ENCODE results near the gene CMIP. TPM values are rescaled to one million over a fixed set of nuclear protein-coding genes. Genes with fewer than 3 reads are reported as not detected.

Gene CMIP
- total and polyA plus RNA-seq, 7 donors, result 11.0 to 60.3 (median 20.4) TPM

DNA sequence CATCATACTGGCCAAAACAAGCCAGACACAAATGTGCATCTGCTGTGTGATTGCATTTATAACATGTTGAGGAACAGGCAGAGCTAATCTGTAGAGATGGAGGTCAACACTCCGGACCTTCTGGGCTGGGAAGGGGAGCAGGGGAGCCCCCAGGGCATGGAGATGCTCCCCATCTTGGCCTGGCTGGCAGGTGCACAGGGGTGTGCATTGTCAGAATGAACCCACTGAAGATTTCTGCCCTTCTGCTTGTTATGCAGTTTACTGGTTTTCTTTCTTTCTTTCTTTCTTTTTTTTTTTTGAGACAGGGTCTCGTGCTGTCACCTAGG, 146.9 kb downstream of the CMIP start:
- no peaks in the 10 kb centered on the region for H3K9me3 ChIP-seq
- intact Hi-C loops (cut with DNase I), result no loop called here

DNA sequence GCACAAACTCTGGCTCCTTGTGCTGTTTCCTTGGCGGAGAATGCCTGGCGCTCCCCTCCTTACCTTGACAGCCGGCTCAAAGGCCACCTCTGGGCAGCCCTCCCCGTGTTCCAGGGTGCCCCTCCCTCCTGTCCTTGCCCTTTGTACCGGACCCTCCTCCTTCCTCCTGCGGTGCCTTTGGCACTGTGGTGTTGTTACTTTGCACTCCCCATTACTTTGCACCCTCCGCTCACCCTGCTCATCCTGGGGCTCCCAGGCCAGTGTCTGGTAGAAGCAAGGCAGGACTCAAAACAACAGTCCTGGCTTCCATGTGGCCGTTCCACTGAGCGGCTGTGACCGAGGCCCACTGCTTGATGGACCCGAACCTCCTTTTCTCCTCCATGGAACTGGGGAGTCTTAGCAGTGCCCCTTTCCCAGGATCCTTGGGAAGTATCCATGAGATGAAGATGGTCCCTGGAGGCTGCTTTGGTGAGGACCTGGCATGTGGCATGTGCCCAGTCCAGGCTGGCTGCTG, 147.8 kb downstream of the CMIP start:
- no peak for DNase-seq
- no peak overlapping the region for H3K27ac ChIP-seq

More for the DNA sequence above, 146.9 kb downstream of the CMIP start:
- H3K36me3 ChIP-seq, result no peaks in the 10 kb centered on the region
- DNase-seq, result no peak
- no peak overlapping the region for H3K27ac ChIP-seq
- H3K4me3 ChIP-seq, result no peak overlapping the region
- WGBS, 2 donors, result 70 to 93% methylated on average over 2 of the region's 2 CpGs
- TF ChIP-seq EP300 (IDR thresholded peaks at IDR 0.05) (no peak), POLR2A (IDR thresholded peaks at IDR 0.05) (no peak), POLR2AphosphoS5 (IDR thresholded peaks at IDR 0.05) (no peak)
- TF ChIP-seq, protein P1, sequence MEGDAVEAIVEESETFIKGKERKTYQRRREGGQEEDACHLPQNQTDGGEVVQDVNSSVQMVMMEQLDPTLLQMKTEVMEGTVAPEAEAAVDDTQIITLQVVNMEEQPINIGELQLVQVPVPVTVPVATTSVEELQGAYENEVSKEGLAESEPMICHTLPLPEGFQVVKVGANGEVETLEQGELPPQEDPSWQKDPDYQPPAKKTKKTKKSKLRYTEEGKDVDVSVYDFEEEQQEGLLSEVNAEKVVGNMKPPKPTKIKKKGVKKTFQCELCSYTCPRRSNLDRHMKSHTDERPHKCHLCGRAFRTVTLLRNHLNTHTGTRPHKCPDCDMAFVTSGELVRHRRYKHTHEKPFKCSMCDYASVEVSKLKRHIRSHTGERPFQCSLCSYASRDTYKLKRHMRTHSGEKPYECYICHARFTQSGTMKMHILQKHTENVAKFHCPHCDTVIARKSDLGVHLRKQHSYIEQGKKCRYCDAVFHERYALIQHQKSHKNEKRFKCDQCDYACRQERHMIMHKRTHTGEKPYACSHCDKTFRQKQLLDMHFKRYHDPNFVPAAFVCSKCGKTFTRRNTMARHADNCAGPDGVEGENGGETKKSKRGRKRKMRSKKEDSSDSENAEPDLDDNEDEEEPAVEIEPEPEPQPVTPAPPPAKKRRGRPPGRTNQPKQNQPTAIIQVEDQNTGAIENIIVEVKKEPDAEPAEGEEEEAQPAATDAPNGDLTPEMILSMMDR (IDR thresholded peaks at IDR 0.05), result no peak
- peaks cover 0 to 10% (median 5%) of the 10 kb centered on the region in 4 donors for H3K4me1 ChIP-seq
- no peaks in the 10 kb centered on the region for H3K27me3 ChIP-seq

DNA sequence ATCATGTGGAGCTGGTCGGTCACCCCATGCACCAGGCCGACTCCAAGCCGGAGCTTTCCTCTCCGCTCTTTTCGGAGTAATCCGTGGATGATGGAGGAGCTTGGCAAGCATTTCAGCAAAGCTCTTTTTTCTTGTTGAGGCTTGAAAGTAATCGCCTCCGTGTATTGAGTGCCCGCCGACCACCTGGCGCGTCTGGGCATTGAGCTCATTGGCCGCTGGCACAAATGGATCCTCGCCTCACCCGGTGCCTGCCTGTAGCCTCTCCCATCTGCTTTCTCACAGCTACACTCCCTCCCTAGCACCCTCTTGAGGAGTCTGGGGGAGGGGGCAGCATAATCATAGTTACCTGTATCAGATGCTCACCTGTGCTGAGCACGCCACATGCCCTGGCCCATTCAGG, 148.9 kb downstream of the CMIP start:
- no peak overlapping the region for H3K27ac ChIP-seq
- no peak for DNase-seq
- H3K4me3 ChIP-seq, result no peak overlapping the region
- WGBS, 2 donors, result 94 to 96% methylated on average over 16 of the region's 16 CpGs
- H3K36me3 ChIP-seq, result no peaks in the 10 kb centered on the region
- H3K4me1 ChIP-seq, result peaks cover 0 to 10% (median 5%) of the 10 kb centered on the region in 4 donors
- H3K9me3 ChIP-seq, result no peaks in the 10 kb centered on the region
- H3K27me3 ChIP-seq, result no peaks in the 10 kb centered on the region
- TF ChIP-seq POLR2A (IDR thresholded peaks at IDR 0.05), result no peak
- TF ChIP-seq, protein P1 (IDR thresholded peaks at IDR 0.05), result no peak
- TF ChIP-seq EP300 (IDR thresholded peaks at IDR 0.05), result no peak
- intact Hi-C loops (cut with DNase I), result no loop called here

More for the DNA sequence above, 147.8 kb downstream of the CMIP start:
- intact Hi-C loops (cut with DNase I), result no loop called here
- no peaks in the 10 kb centered on the region for H3K9me3 ChIP-seq
- H3K4me3 ChIP-seq, result no peak overlapping the region
- TF ChIP-seq POLR2A (IDR thresholded peaks at IDR 0.05) (no peak), EP300 (IDR thresholded peaks at IDR 0.05) (no peak), POLR2AphosphoS5 (IDR thresholded peaks at IDR 0.05) (no peak)
- TF ChIP-seq, protein P1 (IDR thresholded peaks at IDR 0.05), result no peak
- no peaks in the 10 kb centered on the region for H3K27me3 ChIP-seq
- H3K36me3 ChIP-seq, result no peaks in the 10 kb centered on the region
- peaks cover 0 to 10% (median 5%) of the 10 kb centered on the region in 4 donors for H3K4me1 ChIP-seq
- WGBS, 2 donors, result 34 to 77% methylated on average over 11 of the region's 11 CpGs

DNA sequence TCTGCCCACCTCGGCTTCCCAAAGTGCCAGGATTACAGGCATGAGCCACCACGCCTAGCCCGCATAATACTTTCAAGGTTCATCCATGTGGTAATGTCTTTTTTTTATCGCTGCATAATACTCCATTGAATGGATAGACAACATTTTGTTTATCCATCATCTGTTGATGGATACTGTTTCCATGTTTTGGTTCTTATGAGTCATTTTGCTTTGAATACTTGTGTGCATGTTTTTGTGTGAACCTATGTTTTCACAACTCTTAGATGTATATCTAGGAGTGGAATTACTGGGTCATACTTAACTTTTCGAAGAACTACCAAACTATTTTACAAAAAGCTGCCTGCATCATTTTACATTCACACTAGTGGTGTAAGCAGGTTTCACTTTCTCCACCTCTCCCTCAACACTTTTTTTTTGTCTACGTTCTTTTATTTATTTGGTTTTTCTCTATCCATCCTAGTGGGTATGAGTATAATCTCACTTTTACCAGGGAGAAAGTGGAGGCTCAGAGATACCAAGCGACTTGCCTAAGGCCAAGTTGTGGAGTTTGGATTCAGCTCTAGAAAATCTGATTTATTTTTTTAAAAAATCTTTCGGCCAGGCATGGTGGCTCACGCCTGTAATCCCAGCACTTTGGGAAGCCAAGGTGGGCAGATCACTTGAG, 151.2 kb downstream of the CMIP start:
- intact Hi-C loops (cut with DNase I), result no loop called here
- TF ChIP-seq EP300 (IDR thresholded peaks at IDR 0.05) (no peak), POLR2A (IDR thresholded peaks at IDR 0.05) (no peak), POLR2AphosphoS5 (IDR thresholded peaks at IDR 0.05) (no peak)
- TF ChIP-seq, protein P1 (IDR thresholded peaks at IDR 0.05), result no peak

More for the DNA sequence above, 151.2 kb downstream of the CMIP start:
- Histone ChIP-seq H3K4me3 (no peak overlapping the region), H3K27ac (no peak overlapping the region), H3K4me1 (peaks cover 0 to 21% (median 19%) of the 10 kb centered on the region in 4 donors), H3K36me3 (no peaks in the 10 kb centered on the region), H3K27me3 (no peaks in the 10 kb centered on the region), H3K9me3 (no peaks in the 10 kb centered on the region)
- WGBS, 2 donors, result 94% methylated on average over 9 of the region's 9 CpGs
- DNase-seq, result no peak

All from sigmoid colon (tissue), 7 donors.